COLO829 (cell line): ENCODE measurements around the gene TP53AIP1.

ENCODE experiments used
- DNase-seq: peaks from one replicate; pipeline ENCODE4 v3.0.0; 2012; ENCODE audit warnings: low spot score

The TP53AIP1 gene

GRCh38 chr11:128890543-128891368, 51.9 kb downstream of the TP53AIP1 start, which contains the start of gene KCNJ5:
Gene KCNJ5 (plus strand): TSS chr11:128891356. CDS start chr11:128911274, 19,918 bp downstream.
- DNase-seq: no peak

- no peak for DNase-seq
Measured at GRCh38 chr11:128890216-128890542, 52.5 kb downstream of the TP53AIP1 start.

GRCh38 chr11:128889657-128890213, 52.9 kb downstream of the TP53AIP1 start:
- no peak for DNase-seq

DNA sequence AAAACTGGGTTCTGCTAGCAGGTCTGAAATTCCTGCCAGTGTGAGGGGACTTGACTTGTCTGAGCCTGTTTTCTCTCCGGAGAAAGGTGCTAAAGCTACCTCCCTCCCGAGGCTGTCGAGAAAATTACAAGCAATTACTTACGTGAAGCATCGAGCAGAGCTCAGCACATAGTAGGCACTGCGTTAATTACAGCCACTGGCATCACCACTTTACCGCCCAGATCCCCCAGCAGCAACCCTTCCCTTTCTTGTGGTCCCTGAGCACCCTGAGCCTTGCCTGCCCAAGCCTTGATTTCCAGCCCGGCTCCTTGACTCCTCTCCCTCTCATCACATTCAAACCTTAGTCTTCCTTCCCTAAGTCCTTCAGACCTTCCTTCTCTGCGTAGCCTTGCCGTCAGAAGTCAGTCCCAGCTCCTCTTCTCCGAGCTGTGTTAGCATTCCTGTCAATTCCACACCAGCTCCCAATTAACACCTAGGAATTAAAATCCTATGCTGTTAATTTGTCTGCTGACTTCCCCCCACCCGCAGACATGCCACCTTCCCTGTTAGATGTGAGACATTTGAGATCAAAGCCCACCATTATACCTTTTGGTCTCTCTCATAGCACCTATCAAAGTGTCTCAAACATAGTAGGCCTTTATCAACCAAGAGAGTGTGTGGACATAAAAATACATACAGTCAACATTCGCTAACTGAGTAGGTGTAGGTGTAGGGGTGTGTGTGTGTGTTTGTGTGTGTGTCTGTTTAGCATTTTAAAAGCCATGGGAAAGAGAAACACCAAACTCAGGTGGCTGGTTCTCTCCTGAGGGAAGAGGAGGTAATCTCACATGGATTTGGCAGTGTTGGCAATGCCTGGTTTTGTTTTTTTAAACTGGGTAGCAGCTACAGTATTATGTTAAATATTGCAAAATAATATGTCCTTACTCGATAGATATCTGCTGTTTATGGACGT, 54.4 kb downstream of the TP53AIP1 start:
- no peak for DNase-seq

DNA sequence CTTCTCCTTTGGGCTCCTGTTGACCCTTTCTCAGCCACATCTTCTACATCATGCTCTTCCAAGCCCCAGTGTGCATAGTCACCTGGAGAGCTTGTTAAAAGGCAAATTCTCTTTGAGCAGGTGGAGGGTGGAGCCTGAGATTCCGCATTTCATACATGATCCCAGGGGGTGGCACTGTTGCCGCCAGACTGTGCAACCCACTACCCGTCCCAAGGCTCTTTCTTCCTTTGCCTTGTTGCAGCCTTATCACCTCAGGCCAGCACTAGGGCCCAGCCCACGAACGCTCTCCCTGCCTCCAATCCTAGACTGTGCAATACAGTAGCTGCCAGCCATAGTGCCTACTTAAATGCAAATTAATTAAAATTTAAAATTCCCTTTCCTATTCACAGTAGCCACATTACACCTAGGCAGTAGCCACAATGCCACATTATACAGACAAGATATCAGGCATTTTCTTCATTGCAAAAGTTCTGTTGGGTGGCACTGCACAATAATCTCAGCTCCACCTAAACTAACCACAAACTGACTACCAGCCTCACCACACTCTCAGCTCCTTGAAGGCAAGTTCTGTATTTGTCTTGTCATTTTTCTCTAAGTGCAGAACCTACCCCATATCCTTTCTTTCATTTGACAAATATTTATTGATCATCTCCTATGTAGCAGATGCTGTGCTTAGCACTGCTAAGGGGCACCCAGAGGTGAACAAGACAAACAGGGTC, 56.1 kb downstream of the TP53AIP1 start:
- no peak for DNase-seq
